ENCODE measurements around the gene NFATC2. TPM values are rescaled to one million over a fixed set of nuclear protein-coding genes. Genes with fewer than 3 reads are reported as not detected.

The NFATC2 gene
- total RNA-seq, 4 donors from 2014 or later = 4.4 to 38.0 (median 13.6) TPM

DNA sequence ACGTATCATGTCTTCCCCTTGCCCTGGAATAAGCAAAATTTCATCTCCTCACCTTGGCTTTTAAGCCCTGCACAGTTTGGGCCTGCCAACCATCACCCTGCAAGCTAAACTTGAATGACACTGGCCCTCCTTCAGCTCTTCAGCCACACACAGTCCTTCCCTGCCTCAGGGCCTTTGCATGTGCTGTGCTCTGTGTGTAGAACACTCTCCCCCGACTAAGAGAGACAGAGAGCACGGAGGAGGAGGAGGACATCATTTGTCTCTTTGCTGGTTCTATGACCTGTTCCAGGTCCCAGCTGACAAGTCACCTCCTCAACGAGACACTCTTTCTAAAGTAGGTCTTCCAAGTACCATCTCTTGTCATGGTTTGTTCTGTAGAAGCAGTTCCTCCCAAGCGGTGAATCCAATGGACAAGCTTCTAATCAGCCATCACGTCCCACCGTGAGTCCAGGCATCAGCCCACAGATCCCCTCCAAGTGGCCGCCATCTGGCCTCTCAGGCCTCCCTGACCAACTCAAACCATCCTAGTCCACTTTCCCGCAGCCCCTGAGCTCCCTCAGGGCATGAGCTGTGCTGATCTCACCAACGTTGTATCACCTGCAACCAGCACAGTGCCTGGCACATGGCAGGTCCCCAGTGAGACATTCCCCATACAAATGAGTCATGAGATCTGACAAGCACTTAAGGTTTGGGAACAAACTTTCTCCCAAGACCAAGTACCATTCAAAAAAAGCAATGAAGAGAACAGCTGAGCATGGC is 30.5 kb downstream of the NFATC2 start:
- Histone ChIP-seq H3K9me3 (no peaks in the 10 kb centered on the region), H3K4me1 (no peaks in the 10 kb centered on the region), H3K36me3 (peaks cover 0 to 12% (median 0%) of the 10 kb centered on the region in 3 donors), H3K4me3 (no peak overlapping the region), H3K27ac (no peak overlapping the region), H3K27me3 (no peaks in the 10 kb centered on the region)
- TF ChIP-seq, protein P1, sequence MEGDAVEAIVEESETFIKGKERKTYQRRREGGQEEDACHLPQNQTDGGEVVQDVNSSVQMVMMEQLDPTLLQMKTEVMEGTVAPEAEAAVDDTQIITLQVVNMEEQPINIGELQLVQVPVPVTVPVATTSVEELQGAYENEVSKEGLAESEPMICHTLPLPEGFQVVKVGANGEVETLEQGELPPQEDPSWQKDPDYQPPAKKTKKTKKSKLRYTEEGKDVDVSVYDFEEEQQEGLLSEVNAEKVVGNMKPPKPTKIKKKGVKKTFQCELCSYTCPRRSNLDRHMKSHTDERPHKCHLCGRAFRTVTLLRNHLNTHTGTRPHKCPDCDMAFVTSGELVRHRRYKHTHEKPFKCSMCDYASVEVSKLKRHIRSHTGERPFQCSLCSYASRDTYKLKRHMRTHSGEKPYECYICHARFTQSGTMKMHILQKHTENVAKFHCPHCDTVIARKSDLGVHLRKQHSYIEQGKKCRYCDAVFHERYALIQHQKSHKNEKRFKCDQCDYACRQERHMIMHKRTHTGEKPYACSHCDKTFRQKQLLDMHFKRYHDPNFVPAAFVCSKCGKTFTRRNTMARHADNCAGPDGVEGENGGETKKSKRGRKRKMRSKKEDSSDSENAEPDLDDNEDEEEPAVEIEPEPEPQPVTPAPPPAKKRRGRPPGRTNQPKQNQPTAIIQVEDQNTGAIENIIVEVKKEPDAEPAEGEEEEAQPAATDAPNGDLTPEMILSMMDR (IDR thresholded peaks at IDR 0.05) = no peak
- no peak for TF ChIP-seq POLR2A (IDR thresholded peaks at IDR 0.05)
- DNase-seq = no peak

DNA sequence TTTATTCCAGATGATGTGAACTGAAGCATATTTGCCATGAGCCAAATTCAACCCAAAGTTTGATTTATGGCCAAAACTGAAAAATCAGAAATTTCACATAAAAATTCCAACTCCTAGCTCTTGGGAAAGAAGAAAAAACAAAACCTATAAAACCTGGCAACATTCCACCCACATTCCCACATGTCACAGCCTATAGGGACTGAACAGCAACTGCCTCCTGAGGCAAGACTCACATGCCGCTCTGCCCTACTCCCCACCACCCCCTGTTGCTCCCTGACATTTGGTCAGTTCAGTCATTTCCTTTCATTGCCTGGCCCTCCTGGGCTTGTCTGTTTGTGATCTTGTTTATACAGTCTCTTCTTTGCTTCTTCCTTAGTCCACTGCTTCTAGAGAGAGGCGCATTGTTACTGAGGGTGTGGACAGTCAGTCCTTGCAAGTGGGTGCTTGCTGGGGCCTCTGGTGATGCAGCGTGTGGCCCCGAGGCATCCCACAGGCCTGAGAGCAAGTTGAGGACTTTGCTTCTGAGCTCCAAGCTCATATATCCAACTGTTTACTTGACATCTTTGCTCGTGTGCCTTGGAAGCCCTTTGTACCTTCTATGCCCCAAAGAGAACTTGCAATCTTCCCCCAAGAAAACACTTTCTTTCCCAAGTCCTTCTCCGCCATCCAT is 31.4 kb downstream of the NFATC2 start:
- no peak for DNase-seq
- H3K9me3 ChIP-seq = no peaks in the 10 kb centered on the region
- H3K27ac ChIP-seq = no peak overlapping the region
- no peak overlapping the region for H3K4me3 ChIP-seq
- TF ChIP-seq, protein P1 (IDR thresholded peaks at IDR 0.05) = no peak
- no peak for TF ChIP-seq POLR2A (IDR thresholded peaks at IDR 0.05)
- no peaks in the 10 kb centered on the region for H3K27me3 ChIP-seq
- peaks cover 0 to 12% (median 0%) of the 10 kb centered on the region in 3 donors for H3K36me3 ChIP-seq
- H3K4me1 ChIP-seq = no peaks in the 10 kb centered on the region

DNA sequence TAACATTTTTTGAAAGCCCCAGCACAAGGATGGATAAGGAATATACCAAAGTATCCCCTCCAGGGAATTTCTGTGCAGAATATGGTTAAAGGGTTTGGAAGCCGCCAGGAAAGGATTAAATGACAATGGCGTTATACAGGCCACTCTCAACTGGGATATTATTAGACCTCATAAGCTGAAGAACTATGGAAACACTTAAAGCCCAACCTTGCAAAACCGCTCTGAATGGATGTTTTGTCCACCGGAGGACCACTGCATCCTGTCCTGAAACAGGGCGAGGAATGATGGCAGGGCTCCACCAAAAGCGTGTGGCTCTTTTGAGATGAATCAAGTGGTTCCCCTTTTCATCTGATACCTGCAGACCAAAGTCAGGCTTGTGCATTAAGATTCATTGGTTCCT is 32.4 kb downstream of the NFATC2 start:
- Histone ChIP-seq H3K9me3 (no peaks in the 10 kb centered on the region), H3K4me3 (no peak overlapping the region), H3K27ac (no peak overlapping the region), H3K27me3 (no peaks in the 10 kb centered on the region), H3K36me3 (peaks cover 0 to 10% (median 0%) of the 10 kb centered on the region in 3 donors), H3K4me1 (no peaks in the 10 kb centered on the region)
- no peak for DNase-seq
- no peak for TF ChIP-seq POLR2A (IDR thresholded peaks at IDR 0.05)
- TF ChIP-seq, protein P1 (IDR thresholded peaks at IDR 0.05) = no peak

DNA sequence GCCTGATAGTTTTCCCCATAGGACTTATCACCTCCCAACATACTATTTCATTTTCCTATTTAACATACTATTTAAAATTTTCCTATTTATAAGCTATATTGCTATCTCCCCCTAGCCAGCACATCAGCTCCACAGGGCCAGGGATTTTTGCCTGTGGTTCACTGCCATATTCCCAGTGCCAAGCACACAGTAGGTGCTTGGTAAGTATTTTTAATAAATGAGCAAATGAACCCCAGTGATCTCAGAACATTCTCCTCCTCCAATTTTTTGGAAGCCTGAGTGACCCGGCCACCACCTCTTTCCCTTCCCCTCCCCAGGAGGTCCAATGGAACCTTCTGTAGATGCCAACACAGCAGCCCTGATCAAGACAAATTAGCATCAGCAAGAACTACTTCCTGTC is 33.3 kb downstream of the NFATC2 start:
- DNase-seq = no peak
- no peaks in the 10 kb centered on the region for H3K27me3 ChIP-seq
- H3K36me3 ChIP-seq = peaks cover 0 to 6% (median 0%) of the 10 kb centered on the region in 3 donors
- TF ChIP-seq, protein P1 (IDR thresholded peaks at IDR 0.05) = no peak
- no peak for TF ChIP-seq POLR2A (IDR thresholded peaks at IDR 0.05)
- no peak overlapping the region for H3K27ac ChIP-seq
- H3K4me1 ChIP-seq = no peaks in the 10 kb centered on the region
- H3K9me3 ChIP-seq = no peaks in the 10 kb centered on the region
- no peak overlapping the region for H3K4me3 ChIP-seq

DNA sequence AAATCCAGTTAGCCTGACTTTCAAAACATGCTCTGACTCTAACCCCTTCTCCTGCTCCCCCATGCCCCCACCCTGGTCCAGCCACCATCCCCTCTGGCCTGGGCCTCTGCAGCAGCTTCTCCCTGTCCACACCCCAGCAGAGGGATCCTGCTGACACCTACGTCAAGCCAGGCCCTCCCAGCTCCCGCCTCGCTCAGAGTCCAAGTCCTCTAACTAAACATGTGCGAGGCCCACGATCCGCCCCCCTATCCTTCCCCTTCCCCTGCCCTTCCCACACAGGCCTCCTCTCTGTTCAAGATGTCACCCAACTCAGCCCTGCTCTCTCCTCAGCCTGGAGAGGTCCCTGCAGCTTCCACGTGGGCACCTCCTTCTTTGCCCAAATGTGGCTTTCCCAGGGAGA is 33.7 kb downstream of the NFATC2 start:
- Histone ChIP-seq H3K36me3 (peaks cover 0 to 3% (median 0%) of the 10 kb centered on the region in 3 donors), H3K4me3 (no peak overlapping the region), H3K27me3 (no peaks in the 10 kb centered on the region), H3K4me1 (no peaks in the 10 kb centered on the region), H3K27ac (no peak overlapping the region), H3K9me3 (no peaks in the 10 kb centered on the region)
- TF ChIP-seq, protein P1 (IDR thresholded peaks at IDR 0.05) = no peak
- no peak for TF ChIP-seq POLR2A (IDR thresholded peaks at IDR 0.05)
- no peak for DNase-seq

Data from Peyer's patch (tissue), 4 donors.